Activated naive CD8-positive, alpha-beta T cell treated with anti-CD3 and anti-CD28 coated beads, Interleukin-2, amount 10 ng/mL, durations not matched to agents 7 days and 5 days (primary cell): ENCODE measurements around the gene GPX2. TPM values are rescaled to one million over a fixed set of nuclear protein-coding genes. Genes with fewer than 3 reads are reported as not detected.
A peak's percentile ranks its signal among the peaks of the same experiment; 100 is the strongest.
"Not testable (repeated sequence)": the region's sequence is repeated elsewhere in the genome, so short reads cannot be mapped to it uniquely, and the experiment has no call there.

Experiments used
- ATAC-seq: fragments of 150-1000 bp; cut with Tn5 transposase; one replicate; pipeline ENCODE4 v1.10.0; 2021; ENCODE audit warnings: low read depth, moderate library complexity
- POLR2A ChIA-PET: fragments of 350-600 bp; sonication (Branson Sonifier 250); formaldehyde crosslinking; loops from one replicate; lab custom pipeline; 2021; ENCODE audit warnings: antibody characterized with exemption; lab: Charles Lee
- DNase-seq: peaks from one replicate; pipeline ENCODE4 v3.0.0; 2021
- H3K27ac Mint-ChIP-seq: one replicate; pipeline ENCODE4 v1.8.0; 2022; ENCODE audit warnings: mild to moderate bottlenecking, mixed read lengths
- H3K27me3 Mint-ChIP-seq: one replicate; pipeline ENCODE4 v1.8.0; 2022; ENCODE audit warnings: mild to moderate bottlenecking, moderate library complexity, mixed read lengths
- H3K36me3 Mint-ChIP-seq: one replicate; pipeline ENCODE4 v1.8.0; 2021; ENCODE audit warnings: mild to moderate bottlenecking, mixed read lengths
- H3K4me1 Mint-ChIP-seq: one replicate; pipeline ENCODE4 v1.8.0; 2021; ENCODE audit warnings: mixed read lengths
- H3K4me3 Mint-ChIP-seq: one replicate; pipeline ENCODE4 v1.8.0; 2022; ENCODE audit warnings: mild to moderate bottlenecking, moderate library complexity, mixed read lengths
- H3K9me3 Mint-ChIP-seq: one replicate; pipeline ENCODE4 v1.8.0; 2021; ENCODE audit warnings: mixed read lengths
- total RNA-seq, 2 experiments: library from RNA; stranded (reverse); gene quantifications; one replicate each; pipeline ENCODE4 v1.2.3, GENCODE V29; 2021

Gene GPX2
- total RNA-seq, 2 experiments from 2014 or later, result not detected

DNA sequence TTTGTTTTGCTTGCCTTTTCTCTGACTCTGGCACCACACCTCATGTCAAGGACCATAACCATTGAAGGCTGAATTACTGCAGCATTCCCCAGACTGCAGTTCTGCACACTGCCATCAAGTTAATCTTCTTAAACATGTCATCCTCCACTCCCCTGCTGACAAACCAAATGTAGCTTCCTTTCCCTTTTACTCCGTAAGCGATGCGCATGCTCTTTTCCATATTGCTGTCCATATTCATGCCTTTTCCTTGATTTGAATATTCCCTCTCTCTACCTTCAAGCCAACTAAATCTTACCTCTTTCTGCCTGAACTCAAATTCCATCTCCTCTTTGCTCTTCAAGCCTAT lies 13.6 kb downstream of the GPX2 start:
- POLR2A ChIA-PET, result interaction anchor here (2.4 kb wide), 1 partner anchor 14 kb away, joined by 17 read pairs; the partner anchor contains the start of gene CHURC1

DNA sequence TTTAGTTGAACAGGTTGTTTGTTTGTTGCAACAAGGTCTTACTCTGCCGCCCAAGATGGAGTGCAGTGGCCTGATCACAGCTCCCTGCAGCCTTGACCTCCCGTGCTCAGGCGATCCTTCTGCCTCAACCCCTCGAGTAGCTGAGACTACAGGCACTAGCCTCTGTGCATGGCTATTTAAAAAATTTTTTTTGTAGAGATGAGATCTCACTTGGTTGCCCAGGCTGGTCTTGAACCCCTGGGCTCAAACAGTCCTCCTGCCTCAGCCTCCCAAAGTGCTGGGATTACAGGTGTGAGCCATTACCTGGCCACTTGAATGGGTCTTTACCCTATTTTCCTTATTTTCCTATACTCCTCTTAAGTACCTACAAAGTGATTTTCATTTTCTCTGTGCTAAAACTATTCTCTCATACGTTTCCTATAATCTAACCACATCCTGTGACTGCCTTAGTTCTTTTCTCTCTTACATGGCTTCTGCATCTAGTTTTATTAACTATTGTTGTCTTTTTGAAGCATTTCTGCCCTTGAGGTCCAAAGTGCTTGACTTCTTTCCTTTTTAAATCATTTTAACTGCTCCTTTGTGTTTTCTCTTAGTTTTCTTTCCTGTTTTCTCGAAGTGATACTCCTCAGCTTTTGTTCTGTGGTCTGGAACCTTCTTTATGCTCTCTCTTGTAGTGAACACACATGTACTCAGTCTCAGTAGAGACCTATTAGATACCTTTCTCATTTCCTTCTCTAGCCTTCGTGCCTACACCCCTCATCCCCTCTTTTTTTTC lies 14.1 kb downstream of the GPX2 start:
- Mint-ChIP-seq H3K27ac (no peak overlapping the region), H3K36me3 (peaks cover 42% of the 10 kb centered on the region), H3K4me1 (peaks cover 11% of the 10 kb centered on the region), H3K4me3 (no peak overlapping the region), H3K27me3 (no peaks in the 10 kb centered on the region), H3K9me3 (no peaks in the 10 kb centered on the region)
- ATAC-seq (peak; percentile 79), DNase-seq (no peak)
- POLR2A ChIA-PET, result interaction anchor here (1.9 to 2.4 kb wide), 2 partner anchors 10 to 14 kb away, joined by 4 to 17 read pairs; partner anchors contain the start of gene CHURC1

More for the DNA sequence above, 13.6 kb downstream of the GPX2 start:
- no peak overlapping the region for H3K4me3 Mint-ChIP-seq
- peaks cover 10% of the 10 kb centered on the region for H3K4me1 Mint-ChIP-seq
- no peak overlapping the region for H3K27ac Mint-ChIP-seq
- ATAC-seq, result peak; percentile 59
- no peaks in the 10 kb centered on the region for H3K27me3 Mint-ChIP-seq
- no peaks in the 10 kb centered on the region for H3K9me3 Mint-ChIP-seq
- DNase-seq, result no peak
- peaks cover 39% of the 10 kb centered on the region for H3K36me3 Mint-ChIP-seq

DNA sequence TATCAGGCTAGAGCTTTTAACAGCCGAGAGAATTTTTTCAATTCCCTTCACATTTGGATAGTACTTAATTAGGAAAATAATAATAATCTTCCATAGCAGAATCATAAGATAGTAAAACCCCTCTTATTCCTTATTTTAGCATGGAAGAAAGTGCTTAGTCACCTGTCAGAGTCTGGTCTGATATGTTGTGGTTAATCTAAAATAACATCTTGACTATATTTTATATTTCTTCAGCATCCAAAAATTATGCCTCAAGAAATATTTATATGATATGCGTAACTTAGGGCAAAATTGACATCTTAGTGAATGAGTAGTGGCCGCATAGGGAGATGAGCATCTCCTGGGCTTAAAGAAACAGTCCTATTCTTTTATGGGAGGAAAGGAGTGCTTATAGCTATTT lies 15.5 kb downstream of the GPX2 start:
- Mint-ChIP-seq H3K4me1 (peaks cover 14% of the 10 kb centered on the region), H3K27ac (peak overlapping the region; percentile 21), H3K36me3 (peaks cover 31% of the 10 kb centered on the region), H3K4me3 (no peak overlapping the region), H3K27me3 (no peaks in the 10 kb centered on the region), H3K9me3 (no peaks in the 10 kb centered on the region)
- POLR2A ChIA-PET, result interaction anchor here (0.9 to 2.4 kb wide), 4 partner anchors 12 to 16 kb away, joined by 3 to 17 read pairs (median 4); partner anchors contain the start of gene CHURC1
- DNase-seq, result no peak
- no peak for ATAC-seq

DNA sequence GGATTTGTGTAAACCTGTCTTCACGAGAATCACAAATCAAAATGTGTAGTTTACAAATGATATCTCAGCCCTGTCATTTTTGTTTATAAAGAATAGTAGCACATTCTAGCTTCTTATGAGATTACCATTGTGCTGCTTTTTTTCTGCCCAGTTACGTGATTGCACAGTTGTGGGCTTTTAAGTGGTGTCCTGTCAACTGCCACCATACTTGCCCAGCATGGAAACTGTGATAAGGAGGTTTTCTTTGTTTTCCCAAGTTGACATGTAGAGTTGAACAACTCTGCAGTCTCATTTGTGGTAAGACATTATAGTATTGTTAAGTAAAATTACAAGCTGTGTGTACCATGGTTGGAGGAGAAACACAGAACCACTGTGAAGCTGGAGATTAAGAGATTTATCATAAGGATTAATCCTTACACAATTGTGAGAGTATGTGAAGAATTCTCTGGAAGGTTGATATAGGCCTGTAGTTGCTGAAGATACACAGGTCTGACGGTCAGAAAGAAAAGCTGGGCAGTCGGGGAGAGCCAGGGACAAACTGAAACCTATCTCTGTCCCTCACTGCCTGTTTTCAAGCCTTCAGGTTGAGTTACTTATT lies 16.0 kb downstream of the GPX2 start:
- Mint-ChIP-seq H3K27me3 (no peaks in the 10 kb centered on the region), H3K9me3 (no peaks in the 10 kb centered on the region), H3K27ac (peak overlapping the region; percentile 21), H3K4me1 (peaks cover 14% of the 10 kb centered on the region), H3K4me3 (peak overlapping the region; percentile 0), H3K36me3 (peaks cover 34% of the 10 kb centered on the region)
- POLR2A ChIA-PET, result interaction anchor here (1.5 to 1.9 kb wide), 2 partner anchors 12 to 14 kb away, joined by 3 to 4 read pairs; no protein-coding TSS in a partner anchor
- ATAC-seq, result no peak
- DNase-seq, result no peak

DNA sequence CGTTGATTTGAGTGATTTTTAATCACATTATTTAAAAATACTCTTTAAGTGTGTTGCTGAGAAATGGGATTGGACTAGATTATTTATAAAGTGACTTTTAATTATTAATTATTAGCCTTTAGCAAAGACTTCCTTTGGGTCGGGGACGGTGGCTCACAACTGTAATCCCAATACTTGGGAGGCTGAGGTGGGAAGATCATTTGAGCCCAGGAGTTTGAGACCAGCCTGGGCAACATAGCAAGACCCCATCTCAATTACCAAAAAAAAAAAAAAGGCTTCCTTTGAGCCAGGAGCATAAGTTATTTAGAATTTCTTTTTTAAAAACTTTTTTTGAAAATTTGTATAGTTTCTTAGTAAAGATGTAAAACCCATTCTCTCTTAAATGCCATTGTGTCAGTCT lies 19.5 kb downstream of the GPX2 start:
- H3K9me3 Mint-ChIP-seq, result no peaks in the 10 kb centered on the region
- DNase-seq, result no peak
- peaks cover 34% of the 10 kb centered on the region for H3K36me3 Mint-ChIP-seq
- peaks cover 11% of the 10 kb centered on the region for H3K4me1 Mint-ChIP-seq
- no peak for ATAC-seq
- POLR2A ChIA-PET, result no interaction called here
- H3K27ac Mint-ChIP-seq, result no peak overlapping the region
- H3K27me3 Mint-ChIP-seq, result no peaks in the 10 kb centered on the region
- no peak overlapping the region for H3K4me3 Mint-ChIP-seq

DNA sequence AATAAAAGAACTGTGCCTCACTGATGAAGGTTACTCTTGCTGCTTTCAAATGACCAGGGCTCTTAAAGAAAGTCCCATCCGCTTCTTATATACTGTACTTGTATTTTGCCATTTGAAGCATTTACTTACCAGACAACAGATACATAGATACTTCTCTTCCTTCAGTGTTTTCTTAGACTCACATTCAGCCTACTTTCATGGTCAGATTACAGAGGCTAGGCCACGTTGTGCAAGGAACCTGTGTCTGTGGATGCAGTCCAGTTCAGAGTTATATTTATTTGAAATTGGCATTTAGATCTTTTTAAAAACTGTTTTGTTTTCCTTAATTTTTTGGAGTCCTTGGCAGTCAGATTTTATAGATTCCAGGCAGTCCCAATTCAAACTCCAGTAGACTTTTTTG lies 22.1 kb downstream of the GPX2 start:
- no peak overlapping the region for H3K4me3 Mint-ChIP-seq
- H3K27ac Mint-ChIP-seq, result no peak overlapping the region
- no peak for DNase-seq
- H3K4me1 Mint-ChIP-seq, result peaks cover 18% of the 10 kb centered on the region
- no peaks in the 10 kb centered on the region for H3K9me3 Mint-ChIP-seq
- no peak for ATAC-seq
- H3K27me3 Mint-ChIP-seq, result no peaks in the 10 kb centered on the region
- POLR2A ChIA-PET, result no interaction called here
- H3K36me3 Mint-ChIP-seq, result peaks cover 41% of the 10 kb centered on the region

DNA sequence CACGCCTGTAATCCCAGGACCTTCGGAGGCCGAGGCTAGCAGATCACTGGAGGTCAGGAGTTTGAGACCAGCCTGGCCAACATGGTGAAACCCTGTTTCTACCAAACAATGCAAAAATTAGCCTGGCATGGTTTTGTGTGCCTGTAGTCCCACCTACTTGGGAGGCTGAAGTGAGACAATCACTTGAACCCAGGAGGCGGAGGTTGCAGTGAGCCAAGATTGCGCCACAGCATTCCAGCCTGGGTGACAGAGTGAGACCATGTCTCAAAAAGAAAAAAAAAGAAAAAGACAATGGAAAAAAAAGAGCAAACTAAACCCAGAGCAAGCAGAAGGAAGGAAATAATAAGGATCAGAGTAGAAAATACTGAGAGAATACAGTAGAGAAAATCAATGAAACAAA lies 22.9 kb downstream of the GPX2 start:
- no peak for ATAC-seq
- DNase-seq, result no peak
- Mint-ChIP-seq H3K27me3 (no peaks in the 10 kb centered on the region), H3K4me1 (peaks cover 25% of the 10 kb centered on the region), H3K4me3 (no peak overlapping the region), H3K27ac (no peak overlapping the region), H3K36me3 (peaks cover 40% of the 10 kb centered on the region), H3K9me3 (no peaks in the 10 kb centered on the region)
- POLR2A ChIA-PET, result no interaction called here

DNA sequence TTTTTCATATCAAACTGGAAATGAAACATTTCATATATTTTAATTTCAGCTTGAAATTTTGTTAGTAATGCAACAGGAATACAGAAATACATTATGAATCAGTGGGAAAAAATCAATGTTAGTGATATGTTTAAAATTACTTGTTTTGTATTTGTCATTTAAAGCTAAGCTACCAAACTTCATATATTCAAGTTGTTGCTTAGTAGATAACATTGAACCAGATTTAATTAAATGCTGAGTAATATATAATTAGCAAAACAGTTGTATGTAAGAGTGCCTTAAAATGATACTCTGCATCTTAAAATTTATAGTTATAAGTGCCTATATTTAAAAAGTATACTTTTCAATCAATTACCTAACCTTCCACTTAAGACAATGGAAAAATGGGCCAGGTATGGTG lies 23.3 kb downstream of the GPX2 start:
- peaks cover 37% of the 10 kb centered on the region for H3K36me3 Mint-ChIP-seq
- no peak for ATAC-seq

DNA sequence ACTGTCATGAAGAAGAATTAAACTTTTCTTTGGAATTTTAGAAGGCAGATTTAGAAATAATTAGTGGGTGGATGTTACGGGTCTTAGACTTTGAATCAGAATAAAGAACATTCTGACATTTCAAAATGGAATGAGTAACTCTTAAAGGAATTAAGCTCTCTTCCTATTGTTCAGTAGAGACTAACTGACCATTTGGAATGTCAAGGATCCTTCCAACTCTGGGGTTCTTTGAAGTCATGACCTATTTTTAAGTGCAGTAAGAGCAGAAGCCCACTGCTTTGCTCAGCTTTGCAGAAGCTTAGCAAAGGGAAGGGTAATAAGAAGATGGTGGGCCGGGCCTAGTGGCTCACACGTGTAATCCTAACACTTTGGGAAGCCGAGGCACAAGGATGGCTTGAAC lies 24.3 kb downstream of the GPX2 start:
- Mint-ChIP-seq H3K27me3 (no peaks in the 10 kb centered on the region), H3K27ac (no peak overlapping the region), H3K36me3 (peaks cover 31% of the 10 kb centered on the region), H3K4me3 (no peak overlapping the region), H3K9me3 (no peaks in the 10 kb centered on the region), H3K4me1 (peaks cover 29% of the 10 kb centered on the region)
- ATAC-seq (no peak), DNase-seq (no peak)
- POLR2A ChIA-PET, result no interaction called here

More for the DNA sequence above, 23.3 kb downstream of the GPX2 start:
- H3K27ac Mint-ChIP-seq, result no peak overlapping the region
- no peak for DNase-seq
- POLR2A ChIA-PET, result no interaction called here
- H3K4me1 Mint-ChIP-seq, result peaks cover 25% of the 10 kb centered on the region
- H3K27me3 Mint-ChIP-seq, result no peaks in the 10 kb centered on the region
- no peaks in the 10 kb centered on the region for H3K9me3 Mint-ChIP-seq
- H3K4me3 Mint-ChIP-seq, result no peak overlapping the region

DNA sequence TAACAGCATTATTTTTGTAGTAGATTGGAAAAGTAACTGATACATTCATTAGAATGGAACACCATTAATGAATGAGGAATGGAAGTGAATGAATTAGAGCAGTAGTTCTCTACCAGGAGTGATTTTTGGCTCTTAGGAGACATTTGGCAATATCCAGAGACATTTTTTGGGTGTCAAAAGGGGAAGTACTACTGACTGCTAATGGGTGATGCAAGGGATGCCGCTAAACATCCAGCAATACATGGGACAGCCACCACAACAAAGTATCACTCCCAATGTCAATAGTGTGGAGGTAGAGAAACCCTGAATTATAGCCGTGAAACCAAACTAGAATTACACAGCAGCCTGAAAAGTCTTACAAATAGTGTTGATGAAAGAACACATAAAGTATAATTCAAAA lies 26.7 kb downstream of the GPX2 start:
- no peak for DNase-seq
- Mint-ChIP-seq H3K4me1 (peaks cover 31% of the 10 kb centered on the region), H3K4me3 (peak overlapping the region; percentile 95), H3K36me3 (peaks cover 24% of the 10 kb centered on the region), H3K9me3 (no peaks in the 10 kb centered on the region), H3K27me3 (peaks cover 2% of the 10 kb centered on the region), H3K27ac (no peak overlapping the region)
- POLR2A ChIA-PET, result interaction anchor here (0.7 to 2.2 kb wide), 4 partner anchors 9 to 93 kb away, joined by 3 to 17 read pairs (median 4); no protein-coding TSS in a partner anchor
- no peak for ATAC-seq

DNA sequence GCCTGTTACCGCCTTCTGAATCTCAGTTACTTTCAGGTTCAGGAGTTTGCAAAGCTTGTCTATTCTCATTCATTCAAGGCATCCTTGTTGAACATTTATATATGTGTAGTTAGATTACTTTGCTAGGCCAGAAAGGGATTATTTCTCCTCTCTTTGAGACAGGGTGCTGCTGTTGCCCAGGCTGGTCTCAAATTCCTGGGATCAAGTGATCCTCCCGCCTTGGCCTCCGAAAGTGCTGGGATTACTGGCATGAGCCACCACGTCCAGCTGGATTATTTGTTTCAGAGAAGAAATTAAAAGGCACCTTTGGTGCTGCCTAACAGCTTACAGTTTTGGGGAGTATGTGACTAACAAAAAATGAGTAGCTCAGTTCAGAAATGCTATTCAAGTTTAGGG lies 27.5 kb downstream of the GPX2 start:
- peak overlapping the region; percentile 95 for H3K4me3 Mint-ChIP-seq
- H3K27ac Mint-ChIP-seq, result peak overlapping the region; percentile 91
- H3K36me3 Mint-ChIP-seq, result peaks cover 19% of the 10 kb centered on the region
- H3K9me3 Mint-ChIP-seq, result no peaks in the 10 kb centered on the region
- ATAC-seq (no peak), DNase-seq (no peak)
- peaks cover 8% of the 10 kb centered on the region for H3K27me3 Mint-ChIP-seq
- POLR2A ChIA-PET, result interaction anchor here (0.7 to 2.2 kb wide), 10 partner anchors 10 to 92 kb away, joined by 3 to 17 read pairs (median 5); partner anchors contain the start of gene FNTB
- peaks cover 31% of the 10 kb centered on the region for H3K4me1 Mint-ChIP-seq

DNA sequence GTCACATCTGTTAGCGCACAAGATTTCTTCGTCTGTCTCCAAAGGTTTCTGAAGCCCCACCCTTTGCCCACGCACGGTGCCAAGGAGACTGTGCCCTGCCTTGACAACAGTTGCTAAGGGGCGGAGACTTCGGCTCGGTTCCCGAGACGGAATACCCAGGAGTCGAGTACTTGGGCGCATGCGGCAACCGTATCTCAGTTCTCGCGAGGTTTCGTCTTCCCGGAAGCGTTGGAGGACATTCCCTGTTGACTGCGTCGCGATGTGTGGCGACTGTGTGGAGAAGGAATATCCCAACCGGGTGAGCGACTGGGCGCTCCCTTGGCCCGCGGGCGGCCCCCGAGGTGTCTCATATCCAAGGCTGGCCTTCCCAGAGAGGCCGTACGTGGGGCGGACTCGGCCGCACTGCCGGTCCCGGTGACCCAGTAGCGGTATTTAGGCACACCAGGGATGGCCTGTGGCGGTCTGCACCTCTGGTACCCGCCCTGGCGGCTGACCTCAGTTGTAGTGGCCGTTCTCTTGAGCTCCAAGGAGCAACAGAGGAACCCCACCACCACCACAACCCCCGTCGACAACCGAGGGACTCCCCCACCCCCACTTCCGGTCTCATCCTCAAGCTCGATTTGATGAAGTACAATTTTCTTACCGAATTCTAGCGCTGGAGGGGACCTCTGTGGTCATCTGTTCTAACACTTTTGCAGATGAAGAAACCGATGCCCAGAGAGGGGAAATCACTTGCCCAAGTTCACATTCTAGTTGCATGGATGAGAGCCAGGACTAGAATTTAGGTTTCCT lies 28.1 kb downstream of the GPX2 start, which contains the start of gene CHURC1:
TSS of gene CHURC1 (plus strand) at position 219 of the 792 bp plus-strand sequence. CDS start at position 260, 41 bp downstream.
- DNase-seq (peak; percentile 87), ATAC-seq (peak; percentile 93)
- H3K27me3 Mint-ChIP-seq, result peaks cover 12% of the 10 kb centered on the region
- H3K9me3 Mint-ChIP-seq, result no peaks in the 10 kb centered on the region
- POLR2A ChIA-PET, result interaction anchor here (0.7 to 2.2 kb wide), 10 partner anchors 10 to 145 kb away, joined by 3 to 17 read pairs (median 5); partner anchors contain the start of gene FNTB
- peaks cover 19% of the 10 kb centered on the region for H3K36me3 Mint-ChIP-seq
- peaks cover 30% of the 10 kb centered on the region for H3K4me1 Mint-ChIP-seq
- H3K27ac Mint-ChIP-seq, result peak within 1 kb of the TSS; percentile 91
- H3K4me3 Mint-ChIP-seq, result peak within 1 kb of the TSS; percentile 95

DNA sequence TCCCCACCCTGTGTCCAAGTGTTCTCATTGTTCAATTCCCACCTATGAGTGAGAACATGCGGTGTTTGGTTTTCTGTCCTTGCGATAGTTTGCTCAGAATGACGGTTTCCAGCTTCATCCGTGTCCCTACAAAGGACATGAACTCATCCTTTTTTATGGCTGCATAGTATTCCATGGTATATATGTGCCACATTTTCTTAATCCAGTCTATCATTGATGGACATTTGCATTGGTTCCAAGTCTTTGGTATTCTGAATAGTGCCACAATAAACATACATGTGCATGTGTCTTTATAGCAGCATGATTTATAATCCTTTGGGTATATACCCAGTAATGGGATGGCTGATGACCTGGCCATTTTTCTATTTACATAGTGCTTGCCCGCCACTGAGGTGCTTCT lies 29.1 kb downstream of the GPX2 start:
- not testable (repeated sequence) for ATAC-seq, H3K9me3 Mint-ChIP-seq, DNase-seq, H3K27ac Mint-ChIP-seq
- POLR2A ChIA-PET, result interaction anchor here (0.7 to 2.2 kb wide), 3 partner anchors 15 to 144 kb away, joined by 3 to 17 read pairs (median 5); partner anchors contain the start of gene FNTB
- peak overlapping the region; percentile 95 for H3K4me3 Mint-ChIP-seq
- H3K36me3 Mint-ChIP-seq, result peaks cover 19% of the 10 kb centered on the region
- peaks cover 12% of the 10 kb centered on the region for H3K27me3 Mint-ChIP-seq
- H3K4me1 Mint-ChIP-seq, result peaks cover 30% of the 10 kb centered on the region
